NCI-H69 (cell line): ENCODE measurements around the gene KIAA0825.

Experiments
- DNase-seq: peaks from one replicate; lab custom pipeline; 2025; lab: John Stamatoyannopoulos, UW

KIAA0825 gene

GRCh38 chr5:94240134-94240533 lies 378.3 kb downstream of the KIAA0825 start:
- no peak for DNase-seq

GRCh38 chr5:94239266-94239665 lies 379.1 kb downstream of the KIAA0825 start:
- DNase-seq, result peak; percentile 12

- no peak for DNase-seq
These were observed 383.4 kb downstream of the KIAA0825 start for GRCh38 chr5:94234987-94235386.

- peak; percentile 26 for DNase-seq
These were observed 389.6 kb downstream of the KIAA0825 start for GRCh38 chr5:94228791-94229190.

- DNase-seq, result no peak
These were observed 395.2 kb downstream of the KIAA0825 start for GRCh38 chr5:94223235-94223634.

GRCh38 chr5:94218374-94218773 lies 400.0 kb downstream of the KIAA0825 start:
- DNase-seq, result no peak

GRCh38 chr5:94217745-94218144 lies 400.7 kb downstream of the KIAA0825 start:
- no peak for DNase-seq

- DNase-seq, result no peak
These were observed 401.2 kb downstream of the KIAA0825 start for GRCh38 chr5:94217216-94217615.

GRCh38 chr5:94212476-94212875 lies 405.9 kb downstream of the KIAA0825 start:
- no peak for DNase-seq

- DNase-seq, result peak; percentile 24
These were observed 408.5 kb downstream of the KIAA0825 start for GRCh38 chr5:94209774-94210355.

GRCh38 chr5:94209272-94209671 lies 409.1 kb downstream of the KIAA0825 start:
- no peak for DNase-seq

GRCh38 chr5:94199566-94199965 lies 418.8 kb downstream of the KIAA0825 start:
- DNase-seq, result no peak

GRCh38 chr5:94197970-94198369 lies 420.4 kb downstream of the KIAA0825 start:
- no peak for DNase-seq

GRCh38 chr5:94196953-94197352 lies 421.5 kb downstream of the KIAA0825 start:
- DNase-seq, result no peak

- peak; percentile 91 for DNase-seq
These were observed 425.6 kb downstream of the KIAA0825 start for GRCh38 chr5:94192658-94193391.

GRCh38 chr5:94191604-94192003 lies 426.8 kb downstream of the KIAA0825 start:
- DNase-seq, result peak; percentile 95

GRCh38 chr5:94188725-94189124 lies 429.7 kb downstream of the KIAA0825 start:
- DNase-seq, result no peak

- no peak for DNase-seq
These were observed 433.5 kb downstream of the KIAA0825 start for GRCh38 chr5:94184870-94185269.

GRCh38 chr5:94181895-94182294 lies 436.5 kb downstream of the KIAA0825 start:
- DNase-seq, result peak; percentile 81

GRCh38 chr5:94180761-94181160 lies 437.6 kb downstream of the KIAA0825 start:
- no peak for DNase-seq

GRCh38 chr5:94175912-94176311 lies 442.5 kb downstream of the KIAA0825 start:
- no peak for DNase-seq

GRCh38 chr5:94174748-94175411 lies 443.5 kb downstream of the KIAA0825 start:
- peak; percentile 37 for DNase-seq

- DNase-seq, result no peak
These were observed 445.3 kb downstream of the KIAA0825 start for GRCh38 chr5:94173100-94173499.
